Measurements from ENCODE around the gene TBC1D13.
"Not testable (repeated sequence)": the region's sequence is repeated elsewhere in the genome, so short reads cannot be mapped to it uniquely, and the experiment has no call there.

TBC1D13 gene

DNA sequence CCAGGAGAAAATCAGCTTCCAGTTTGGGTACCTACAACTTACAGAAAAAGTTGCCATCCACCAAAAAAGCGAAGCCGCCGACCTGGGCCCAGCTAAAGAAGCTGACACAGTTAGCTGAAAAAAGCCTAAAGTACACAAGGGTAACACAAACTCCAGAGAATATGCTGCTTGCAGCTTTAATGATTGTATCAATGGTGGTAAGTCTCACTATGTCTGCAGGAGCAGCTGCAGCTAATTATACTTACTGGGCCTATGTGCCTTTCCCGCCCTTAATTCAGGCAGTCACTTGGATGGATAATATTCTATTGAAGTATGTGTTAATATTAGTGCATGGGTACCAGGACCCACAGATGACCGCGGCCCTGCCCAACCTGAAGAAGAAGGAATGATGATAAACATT is 67.4 kb downstream of the TBC1D13 start:
- not testable (repeated sequence) for H3K9me3 ChIP-seq (ENCODE audit: control insufficient read depth in 1 of 2, low read length in 2 of 2); H3K4me3 ChIP-seq (ENCODE audit: low read depth in 1 of 2, low read length in 2 of 2); H3K27ac ChIP-seq (ENCODE audit: low read length); H3K36me3 ChIP-seq (ENCODE audit: control insufficient read depth in 1 of 2, insufficient read depth in 2 of 2, low read length in 2 of 2); H3K4me1 ChIP-seq (ENCODE audit: control insufficient read depth in 1 of 2, insufficient read depth in 2 of 2, low read length in 2 of 2); H3K27me3 ChIP-seq (ENCODE audit: low read depth, low read length)

DNA sequence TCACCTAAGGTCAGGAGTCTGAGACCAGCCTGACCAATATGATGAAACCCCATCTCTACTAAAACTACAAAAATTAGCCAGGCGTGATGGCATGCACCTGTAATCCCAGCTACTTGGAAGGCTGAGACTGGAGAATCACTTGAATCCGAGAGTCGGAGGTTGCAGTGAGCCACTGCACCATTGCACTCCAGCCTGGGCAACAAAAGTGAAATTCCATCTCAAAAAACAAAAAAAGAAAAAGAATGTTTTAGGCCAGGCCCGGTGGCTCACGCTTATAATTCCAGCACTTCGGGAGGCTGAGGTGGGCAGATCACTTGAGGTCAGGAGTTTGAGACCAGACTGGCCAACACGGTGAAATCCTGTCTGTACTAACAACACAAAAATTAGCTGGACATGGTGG is 71.4 kb downstream of the TBC1D13 start:
- H3K27ac ChIP-seq (ENCODE audit: low read length); H3K4me1 ChIP-seq (ENCODE audit: control insufficient read depth in 1 of 2, insufficient read depth in 2 of 2, low read length in 2 of 2): not testable (repeated sequence)

More for the DNA sequence above, 71.4 kb downstream of the TBC1D13 start:
- H3K9me3 ChIP-seq (ENCODE audit: control insufficient read depth in 1 of 2, low read length in 2 of 2); H3K27me3 ChIP-seq (ENCODE audit: low read depth, low read length); H3K4me3 ChIP-seq (ENCODE audit: low read depth in 1 of 2, low read length in 2 of 2); H3K36me3 ChIP-seq (ENCODE audit: control insufficient read depth in 1 of 2, insufficient read depth in 2 of 2, low read length in 2 of 2): not testable (repeated sequence)
